GM19372 (cell line): ENCODE data around the gene GINS3.

Experiments used
- ATAC-seq: cut with Tn5 transposase; IDR thresholded peaks from one replicate; pipeline ENCODE4 v1.9.1; 2021; ENCODE audit warnings: mild to moderate bottlenecking, low read depth, moderate library complexity; ENCODE audit not compliant: unreplicated experiment

GINS3 gene

GRCh38 chr16:58421529-58421928 is 29.3 kb downstream of the GINS3 start:
- ATAC-seq = no peak

- ATAC-seq = no peak
These were observed 30.5 kb downstream of the GINS3 start for GRCh38 chr16:58422809-58423208.

GRCh38 chr16:58425245-58425644 is 33.0 kb downstream of the GINS3 start:
- ATAC-seq = no peak

- peak; percentile 81 for ATAC-seq
These were observed 33.7 kb downstream of the GINS3 start for GRCh38 chr16:58425756-58426494.

- ATAC-seq = no peak
These were observed 34.7 kb downstream of the GINS3 start for GRCh38 chr16:58426966-58427365.

- no peak for ATAC-seq
These were observed 36.6 kb downstream of the GINS3 start for GRCh38 chr16:58428621-58429542.

- no peak for ATAC-seq
These were observed 38.4 kb downstream of the GINS3 start for GRCh38 chr16:58430718-58431117.

- no peak for ATAC-seq
These were observed 41.3 kb downstream of the GINS3 start for GRCh38 chr16:58433569-58433951.

- ATAC-seq = no peak
These were observed 43.5 kb downstream of the GINS3 start for GRCh38 chr16:58435779-58436178.

- no peak for ATAC-seq
These were observed 47.9 kb downstream of the GINS3 start for GRCh38 chr16:58440131-58440530.

GRCh38 chr16:58442547-58442946 is 50.3 kb downstream of the GINS3 start:
- ATAC-seq = no peak

- no peak for ATAC-seq
These were observed 51.5 kb downstream of the GINS3 start for GRCh38 chr16:58443783-58444182.

- no peak for ATAC-seq
These were observed 52.0 kb downstream of the GINS3 start for GRCh38 chr16:58444265-58444664.

GRCh38 chr16:58448890-58449289 is 56.6 kb downstream of the GINS3 start:
- ATAC-seq = no peak

- ATAC-seq = no peak
These were observed 57.0 kb downstream of the GINS3 start for GRCh38 chr16:58449306-58449705.

- ATAC-seq = no peak
These were observed 57.5 kb downstream of the GINS3 start for GRCh38 chr16:58449768-58450167.

GRCh38 chr16:58450590-58450989 is 58.3 kb downstream of the GINS3 start:
- no peak for ATAC-seq

GRCh38 chr16:58451265-58451689 is 59.0 kb downstream of the GINS3 start:
- no peak for ATAC-seq

- ATAC-seq = no peak
These were observed 59.7 kb downstream of the GINS3 start for GRCh38 chr16:58451945-58452401.

- no peak for ATAC-seq
These were observed 60.4 kb downstream of the GINS3 start for GRCh38 chr16:58452640-58453039.

- ATAC-seq = no peak
These were observed 61.9 kb downstream of the GINS3 start for GRCh38 chr16:58454178-58454577.

GRCh38 chr16:58454856-58455255 is 62.6 kb downstream of the GINS3 start:
- no peak for ATAC-seq
